HEK293 (cell line): ENCODE results near the gene SKP2.

Experiments
- ELK4 ChIP-seq: IDR thresholded peaks from 2 replicates; pipeline ENCODE4 v1.6.1; 2011; ENCODE audit warnings: mild to moderate bottlenecking, low read depth, low read length, borderline replicate concordance
- GLI4 ChIP-seq: fragments of 450-650 bp; formaldehyde crosslinking; IDR thresholded peaks from 2 replicates; pipeline ENCODE4 v1.5.1; 2016; ENCODE audit warnings: missing biosample characterization, missing genetic modification characterization
- KLF1 ChIP-seq: fragments of 450-650 bp; formaldehyde crosslinking; IDR thresholded peaks from 2 replicates; pipeline ENCODE4 v1.5.1; 2016; ENCODE audit warnings: missing biosample characterization, missing genetic modification characterization
- MZF1 ChIP-seq: fragments of 450-650 bp; formaldehyde crosslinking; IDR thresholded peaks from 2 replicates; pipeline ENCODE4 v1.5.1; 2017; ENCODE audit warnings: missing biosample characterization, missing genetic modification characterization, borderline replicate concordance
- PBX3 ChIP-seq: sonication (generic); formaldehyde crosslinking; IDR thresholded peaks from 2 replicates; pipeline ENCODE4 v1.8.1; 2022; ENCODE audit warnings: mild to moderate bottlenecking, moderate library complexity, missing genetic modification reagents
- REST ChIP-seq: fragments of 450-650 bp; formaldehyde crosslinking; IDR thresholded peaks from 2 replicates; pipeline ENCODE4 v1.5.1; 2016; ENCODE audit warnings: missing biosample characterization, missing genetic modification characterization
- SCRT2 ChIP-seq: fragments of 450-650 bp; formaldehyde crosslinking; IDR thresholded peaks from 2 replicates; pipeline ENCODE4 v1.5.1; 2016; ENCODE audit warnings: missing biosample characterization, missing genetic modification characterization
- SP7 ChIP-seq: fragments of 450-650 bp; formaldehyde crosslinking; IDR thresholded peaks from 2 replicates; pipeline ENCODE4 v1.5.1; 2016; ENCODE audit warnings: missing biosample characterization, missing genetic modification characterization
- TCF7L2 ChIP-seq: IDR thresholded peaks from 2 replicates; pipeline ENCODE4 v1.6.1; 2011; ENCODE audit warnings: low read depth, mild to moderate bottlenecking, inconsistent platforms, low read length, moderate library complexity, borderline replicate concordance
- ZBTB1 ChIP-seq: fragments of 450-650 bp; formaldehyde crosslinking; IDR thresholded peaks from 2 replicates; pipeline ENCODE4 v1.5.1; 2016; ENCODE audit warnings: missing biosample characterization, missing genetic modification characterization
- ZNF132 ChIP-seq: fragments of 450-650 bp; formaldehyde crosslinking; IDR thresholded peaks from 2 replicates; pipeline ENCODE4 v1.5.1; 2017; ENCODE audit warnings: missing biosample characterization, missing genetic modification characterization, borderline replicate concordance
- ZNF155 ChIP-seq: fragments of 450-650 bp; formaldehyde crosslinking; IDR thresholded peaks from 2 replicates; pipeline ENCODE4 v1.5.1; 2016; ENCODE audit warnings: missing biosample characterization, missing genetic modification characterization
- ZNF174 ChIP-seq: fragments of 450-650 bp; formaldehyde crosslinking; IDR thresholded peaks from 2 replicates; pipeline ENCODE4 v1.5.0; 2017; ENCODE audit warnings: missing biosample characterization, mild to moderate bottlenecking, missing genetic modification characterization
- ZNF280D ChIP-seq: fragments of 450-650 bp; formaldehyde crosslinking; IDR thresholded peaks from 2 replicates; pipeline ENCODE4 v1.5.1; 2016; ENCODE audit warnings: missing biosample characterization, missing genetic modification characterization
- ZNF292 ChIP-seq: fragments of 450-650 bp; formaldehyde crosslinking; IDR thresholded peaks from 2 replicates; pipeline ENCODE4 v1.5.1; 2016; ENCODE audit warnings: low read depth, missing biosample characterization, missing genetic modification characterization, borderline replicate concordance
- ZNF350 ChIP-seq: fragments of 450-650 bp; formaldehyde crosslinking; IDR thresholded peaks from 2 replicates; pipeline ENCODE4 v1.5.0; 2017; ENCODE audit warnings: missing biosample characterization, mild to moderate bottlenecking, missing genetic modification characterization
- ZNF423 ChIP-seq: fragments of 450-650 bp; formaldehyde crosslinking; IDR thresholded peaks from 2 replicates; pipeline ENCODE4 v1.5.1; 2016; ENCODE audit warnings: missing biosample characterization, missing genetic modification characterization
- ZNF473 ChIP-seq: fragments of 450-650 bp; formaldehyde crosslinking; IDR thresholded peaks from 2 replicates; pipeline ENCODE4 v1.5.1; 2017; ENCODE audit warnings: missing biosample characterization, missing genetic modification characterization
- ZNF514 ChIP-seq: fragments of 450-650 bp; formaldehyde crosslinking; IDR thresholded peaks from 2 replicates; pipeline ENCODE4 v1.5.1; 2016; ENCODE audit warnings: missing biosample characterization, missing genetic modification characterization
- ZNF548 ChIP-seq: fragments of 450-650 bp; formaldehyde crosslinking; IDR thresholded peaks from 2 replicates; pipeline ENCODE4 v1.5.1; 2016; ENCODE audit warnings: missing biosample characterization, missing genetic modification characterization
- ZNF585B ChIP-seq: fragments of 450-650 bp; formaldehyde crosslinking; IDR thresholded peaks from 2 replicates; pipeline ENCODE4 v1.5.1; 2016; ENCODE audit warnings: missing biosample characterization, missing genetic modification characterization
- ZNF624 ChIP-seq: fragments of 450-650 bp; formaldehyde crosslinking; IDR thresholded peaks from 2 replicates; pipeline ENCODE4 v1.5.1; 2017; ENCODE audit warnings: missing biosample characterization, missing genetic modification characterization
- ZNF692 ChIP-seq: fragments of 450-650 bp; formaldehyde crosslinking; IDR thresholded peaks from 2 replicates; pipeline ENCODE4 v1.5.1; 2016; ENCODE audit warnings: missing biosample characterization, missing genetic modification characterization
- ZNF76 ChIP-seq: fragments of 450-650 bp; formaldehyde crosslinking; IDR thresholded peaks from 2 replicates; pipeline ENCODE4; 2016; ENCODE audit warnings: low read depth, missing biosample characterization, missing genetic modification characterization, borderline replicate concordance
- ZNF776 ChIP-seq: fragments of 450-650 bp; formaldehyde crosslinking; IDR thresholded peaks from 2 replicates; pipeline ENCODE4 v1.5.0; 2017; ENCODE audit warnings: missing biosample characterization, missing genetic modification characterization, borderline replicate concordance
- ZNF777 ChIP-seq: fragments of 450-650 bp; formaldehyde crosslinking; IDR thresholded peaks from 2 replicates; pipeline ENCODE4 v1.5.1; 2017; ENCODE audit warnings: missing biosample characterization, missing genetic modification characterization, borderline replicate concordance
- ZNF837 ChIP-seq: fragments of 450-650 bp; formaldehyde crosslinking; IDR thresholded peaks from 2 replicates; pipeline ENCODE4 v1.5.1; 2016; ENCODE audit warnings: missing biosample characterization, missing genetic modification characterization
- ZNF843 ChIP-seq: fragments of 450-650 bp; formaldehyde crosslinking; IDR thresholded peaks from 2 replicates; pipeline ENCODE4 v1.5.1; 2016; ENCODE audit warnings: missing biosample characterization, missing genetic modification characterization
- ZSCAN4 ChIP-seq: fragments of 450-650 bp; formaldehyde crosslinking; IDR thresholded peaks from 2 replicates; pipeline ENCODE4 v1.5.1; 2017; ENCODE audit warnings: missing biosample characterization, missing genetic modification characterization

Gene SKP2

GRCh38 chr5:36150676-36151433 lies 1.1 kb upstream of the SKP2 start (continued):
- TF ChIP-seq ELK4 (no peak), ZNF548 (no peak), ZNF837 (no peak), ZNF843 (tag by site-specific recombination) (no peak), ZNF350 (no peak), ZSCAN4 (tag by site-specific recombination) (no peak), ZNF777 (no peak), ZNF692 (tag by site-specific recombination) (no peak), ZNF132 (tag by site-specific recombination) (no peak), ZNF292 (tag by site-specific recombination) (no peak), ZNF423 (no peak), TCF7L2 (no peak), ZNF585B (no peak), PBX3 (CRISPR knock-in tag) (no peak), SCRT2 (tag by site-specific recombination) (no peak), GLI4 (tag by site-specific recombination) (no peak), ZNF514 (tag by site-specific recombination) (no peak), ZNF776 (no peak), ZNF155 (tag by site-specific recombination) (no peak), ZNF280D (tag by site-specific recombination) (no peak), ZNF76 (tag by site-specific recombination) (peak; percentile 28; the same call in 1 of the 2 replicates), ZBTB1 (tag by site-specific recombination) (no peak), KLF1 (no peak), ZNF473 (tag by site-specific recombination) (no peak), MZF1 (tag by site-specific recombination) (peak; percentile 17; the same call in 1 of the 2 replicates), ZNF624 (tag by site-specific recombination) (no peak), REST (tag by site-specific recombination) (no peak), ZNF174 (tag by site-specific recombination) (no peak), SP7 (tag by site-specific recombination) (peak; percentile 21; the same call in 1 of the 2 replicates)
